Heart right ventricle (tissue), 16 donors: Measurements from ENCODE around the gene ADAMTSL4. TPM values are rescaled to one million over a fixed set of nuclear protein-coding genes. Genes with fewer than 3 reads are reported as not detected.

Source experiments
- ATAC-seq, 8 donors: fragments of 200-7000 bp; cut with Tn5 transposase; one replicate each; pipeline ENCODE4 v1.9.1; 2020; ENCODE audit warnings: mild to moderate bottlenecking in 8 of 8, moderate library complexity in 8 of 8, moderate number of reproducible peaks in 1 of 8
- DNase-seq, 2 donors: peaks; one replicate each; pipeline ENCODE4 v3.0.0-alpha.2; 2020
- H3K27ac ChIP-seq, 10 donors: fragments of 200-600 bp; sonication (generic) in 2 of 10; one replicate each; pipeline versions ENCODE4 v1.5.0 to v1.8.0; 2020 to 2022; ENCODE audit warnings: mild to moderate bottlenecking in 3 of 10
- H3K27me3 ChIP-seq, 7 donors: fragments of 200-600 bp; one replicate each; pipeline ENCODE4 v1.8.0; 2021 to 2022; ENCODE audit warnings: mild to moderate bottlenecking in 2 of 7
- H3K36me3 ChIP-seq, 9 donors: fragments of 200-600 bp; sonication (generic) in 1 of 9; one replicate each; pipeline versions ENCODE4 v1.5.0 to v1.8.0; 2020 to 2022; ENCODE audit warnings: mild to moderate bottlenecking in 2 of 9
- H3K4me1 ChIP-seq, 9 donors: fragments of 200-600 bp; sonication (generic) in 1 of 9; one replicate each; pipeline versions ENCODE4 v1.5.0 to v1.8.0; 2020 to 2022; ENCODE audit warnings: mild to moderate bottlenecking in 4 of 9
- H3K4me3 ChIP-seq, 10 donors: fragments of 200-600 bp; sonication (generic) in 2 of 10; one replicate each; pipeline versions ENCODE4 v1.5.0 to v1.8.0; 2020 to 2022; ENCODE audit warnings: mild to moderate bottlenecking in 7 of 10, moderate library complexity in 2 of 10
- H3K9me3 ChIP-seq, 11 donors: fragments of 200-600 bp in 10 of 11; sonication (generic) in 2 of 11; one replicate each; pipeline versions ENCODE4 v1.5.0 to v1.8.0; 2013 to 2022; ENCODE audit warnings: mild to moderate bottlenecking in 2 of 11, control low read depth in 1 of 11, moderate library complexity in 1 of 11
- WGBS, 2 donors: extraction: QIAGEN DNeasy Blood & Tissue Kit; methylation state at CpG; one replicate each; pipeline ENCODE4 v1.1.7; 2013; ENCODE audit warnings: inconsistent platforms in 1 of 2; 5-methylcytosine and 5-hydroxymethylcytosine counted together
- intact Hi-C, 10 donors: fragments of 100-400 bp; cut with DNase I; formaldehyde crosslinking; loops; one replicate each; pipeline versions ENCODE4 v1.11.1 to v1.14.2; 2022
- polyA plus RNA-seq, 2 donors: library from polyadenylated mRNA; stranded (reverse); fragments of 200-250 nt; gene quantifications; one replicate each; pipeline ENCODE4 v1.2.3, GENCODE V29; 2013
- total RNA-seq, 10 donors: library from RNA; stranded (reverse); fragmentation: NEBNext Ultra II Directional in 3 of 10; extraction: Animal tissue kit (Norgen Biotek cat#: 25700) in 3 of 10; gene quantifications; one replicate each; pipeline versions ENCODE4 v1.2.1 to v1.2.4, GENCODE V29; 2021 to 2023
- TF ChIP-seq, protein P1 (sequence below), 9 donors: fragments of 200-600 bp; sonication (generic) in 2 of 9; IDR thresholded peaks; one replicate each; pipeline versions ENCODE4 v1.5.0 to v1.8.0; 2021 to 2022; ENCODE audit warnings: antibody characterized with exemption in 9 of 9, mild to moderate bottlenecking in 5 of 9, moderate library complexity in 1 of 9
- donor health status: Arrhythmogenic right ventricular cardiomyopathy.
- donor health status: ischemic (EF 13 %, LVEDD 7.1; RV severe dilation, severe dysfunction).
- donor health status: healthy with polysubstance abuse.
- donor health status: DM: no; HTN: yes; CAD: no.
- donor health status: DM: no; HTN: no; CAD: no.
- donor health status: ischemic (EF 25% LVEDD 6.9; RV normal size, moderate dysfunction).
- donor health status: ischemic (EF 25% LVEDD 5.7; RV mildly dilated, moderate dysfunction).
- donor health status: healthy.
- donor health status: DM: yes; HTN: yes; CAD: no.
- donor health status: Ischemic cardiomyopathy.
- donor health status: ischemic (EF 35%, LVEDD 5.7; RV mildly dilated, moderate dysfunction).
- donor health status: nonischemic (EF 11% LVEDD 7.7; RV severe dilation, severe dysfunction).
- donor health status: DM: yes; HTN: yes; CAD: no.
- donor health status: PGD.
- donor health status: ischemic (EF 29% LVEDD 5.4; RV normal size, mild dysfunction).
- donor health status: nonischemic (EF 23%, LVEDD 6.1; RV moderate dilation, normal function).

ADAMTSL4 gene
- total and polyA plus RNA-seq, 12 donors: 22.2 to 86.5 (median 44.6) TPM

DNA sequence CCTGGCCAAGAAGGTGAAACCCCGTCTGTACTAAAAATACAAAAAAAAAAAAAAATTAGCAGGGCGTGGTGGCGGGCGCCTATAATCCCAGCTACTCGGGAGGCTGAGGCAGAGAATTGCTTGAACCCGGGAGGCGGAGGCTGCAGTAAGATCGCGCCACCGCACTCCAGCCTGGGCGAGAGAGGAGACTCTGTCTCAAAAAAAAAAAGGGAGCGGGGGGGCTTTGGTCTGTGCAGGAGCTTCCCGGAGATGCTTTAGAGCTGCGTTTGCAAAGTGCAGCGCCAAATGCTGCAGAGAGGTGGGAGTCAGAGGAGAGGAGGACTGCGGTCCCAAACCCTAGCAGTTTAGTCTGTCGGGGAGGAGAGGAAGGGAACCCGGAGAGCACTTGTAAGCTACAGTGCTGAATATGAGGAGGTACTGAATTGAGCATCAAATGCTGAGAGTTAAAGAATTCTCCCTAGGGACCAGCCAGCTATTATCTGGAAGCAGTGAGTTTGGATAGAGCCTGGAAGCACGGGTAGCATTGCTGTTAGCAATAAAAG lies 33.1 kb upstream of the ADAMTSL4 start:
- peaks cover 0 to 19% (median 3%) of the 10 kb centered on the region in 9 donors for H3K36me3 ChIP-seq
- intact Hi-C loops: no loop called here
- DNase-seq (no peak), ATAC-seq (peak in 4 of 8 donors; percentile 1 to 18 (median 6))
- peak overlapping the region; percentile 52 to 78 (median 64) for H3K4me3 ChIP-seq
- no peaks in the 10 kb centered on the region for H3K27me3 ChIP-seq
- H3K9me3 ChIP-seq: no peaks in the 10 kb centered on the region
- H3K27ac ChIP-seq: peak overlapping the region; percentile 68 to 94 (median 85)
- WGBS, 2 donors: 3 to 4% methylated on average over 19 of the region's 19 CpGs
- TF ChIP-seq, protein P1, sequence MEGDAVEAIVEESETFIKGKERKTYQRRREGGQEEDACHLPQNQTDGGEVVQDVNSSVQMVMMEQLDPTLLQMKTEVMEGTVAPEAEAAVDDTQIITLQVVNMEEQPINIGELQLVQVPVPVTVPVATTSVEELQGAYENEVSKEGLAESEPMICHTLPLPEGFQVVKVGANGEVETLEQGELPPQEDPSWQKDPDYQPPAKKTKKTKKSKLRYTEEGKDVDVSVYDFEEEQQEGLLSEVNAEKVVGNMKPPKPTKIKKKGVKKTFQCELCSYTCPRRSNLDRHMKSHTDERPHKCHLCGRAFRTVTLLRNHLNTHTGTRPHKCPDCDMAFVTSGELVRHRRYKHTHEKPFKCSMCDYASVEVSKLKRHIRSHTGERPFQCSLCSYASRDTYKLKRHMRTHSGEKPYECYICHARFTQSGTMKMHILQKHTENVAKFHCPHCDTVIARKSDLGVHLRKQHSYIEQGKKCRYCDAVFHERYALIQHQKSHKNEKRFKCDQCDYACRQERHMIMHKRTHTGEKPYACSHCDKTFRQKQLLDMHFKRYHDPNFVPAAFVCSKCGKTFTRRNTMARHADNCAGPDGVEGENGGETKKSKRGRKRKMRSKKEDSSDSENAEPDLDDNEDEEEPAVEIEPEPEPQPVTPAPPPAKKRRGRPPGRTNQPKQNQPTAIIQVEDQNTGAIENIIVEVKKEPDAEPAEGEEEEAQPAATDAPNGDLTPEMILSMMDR (IDR thresholded peaks at IDR 0.05): peak in 1 of 9 donors; percentile 3
- peaks cover 0 to 23% (median 16%) of the 10 kb centered on the region in 9 donors for H3K4me1 ChIP-seq

GRCh38 chr1:150516616-150517015 lies 32.6 kb upstream of the ADAMTSL4 start:
- peaks cover 0 to 14% (median 1%) of the 10 kb centered on the region in 9 donors for H3K36me3 ChIP-seq
- H3K27ac ChIP-seq: peak overlapping the region in 4 of 10 donors; percentile 83 to 94 (median 88)
- peak overlapping the region in 4 of 10 donors; percentile 60 to 78 (median 72) for H3K4me3 ChIP-seq
- WGBS, 2 donors: 49 to 56% methylated on average over 4 of the region's 4 CpGs
- no peaks in the 10 kb centered on the region for H3K27me3 ChIP-seq
- TF ChIP-seq, protein P1 (IDR thresholded peaks at IDR 0.05): no peak
- no peaks in the 10 kb centered on the region for H3K9me3 ChIP-seq
- intact Hi-C loops: no loop called here
- no peak for DNase-seq
- no peak for ATAC-seq
- peaks cover 0 to 23% (median 16%) of the 10 kb centered on the region in 9 donors for H3K4me1 ChIP-seq

- no peak overlapping the region for H3K27ac ChIP-seq
- H3K4me3 ChIP-seq: no peak overlapping the region
- DNase-seq (no peak), ATAC-seq (no peak)
- H3K4me1 ChIP-seq: peaks cover 0 to 4% (median 3%) of the 10 kb centered on the region in 9 donors
- WGBS, 2 donors: 54 to 77% methylated on average over 1 of the region's 1 CpG
- H3K36me3 ChIP-seq: no peaks in the 10 kb centered on the region
- H3K9me3 ChIP-seq: no peaks in the 10 kb centered on the region
- no peaks in the 10 kb centered on the region for H3K27me3 ChIP-seq
- TF ChIP-seq, protein P1 (IDR thresholded peaks at IDR 0.05): no peak
- intact Hi-C loops: no loop called here
These were observed 27.8 kb upstream of the ADAMTSL4 start for GRCh38 chr1:150521196-150521968.

DNA sequence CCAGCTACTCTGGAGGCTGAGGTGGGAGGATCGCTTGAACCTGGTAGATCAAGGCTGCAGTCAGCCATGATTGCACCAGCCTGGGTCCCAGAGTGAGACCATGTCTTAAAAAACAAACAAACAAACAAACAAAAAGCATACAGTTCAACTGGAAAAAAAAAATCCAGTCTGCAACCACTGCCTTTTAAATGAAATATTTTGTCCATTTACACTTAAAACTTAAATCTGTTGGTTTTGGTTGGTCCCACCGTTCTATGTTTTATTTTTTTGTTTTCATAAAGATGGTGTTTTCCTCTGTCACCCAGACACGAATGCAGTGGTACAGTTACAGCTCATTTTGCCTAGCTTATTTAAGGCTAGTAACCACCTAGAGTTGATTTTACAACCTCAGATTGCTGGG lies 23.9 kb upstream of the ADAMTSL4 start:
- no peak for ATAC-seq
- intact Hi-C loops: no loop called here
- Histone ChIP-seq H3K4me3 (no peak overlapping the region), H3K36me3 (no peaks in the 10 kb centered on the region), H3K4me1 (peaks cover 0 to 10% (median 8%) of the 10 kb centered on the region in 9 donors), H3K27ac (no peak overlapping the region), H3K9me3 (no peaks in the 10 kb centered on the region), H3K27me3 (no peaks in the 10 kb centered on the region)
- WGBS, 2 donors: 89% methylated on average over 3 of the region's 3 CpGs
- DNase-seq: no peak
- TF ChIP-seq, protein P1 (IDR thresholded peaks at IDR 0.05): no peak
